ENCODE measurements around the gene ATXN3L.
A peak's percentile ranks its signal among the peaks of the same experiment; 100 is the strongest.

Gene ATXN3L

GRCh38 chrX:13295841-13296240 lies 24.0 kb downstream of the ATXN3L start (continued):
- TF ChIP-seq KLF1 (tag by site-specific recombination; IDR thresholded peaks at IDR 0.05) (no peak), ZNF621 (tag by site-specific recombination; IDR thresholded peaks at IDR 0.05) (no peak), ZBTB7A (tag by site-specific recombination; IDR thresholded peaks at IDR 0.05; ENCODE audit: low read depth) (no peak)
- TF ChIP-seq, protein P1, sequence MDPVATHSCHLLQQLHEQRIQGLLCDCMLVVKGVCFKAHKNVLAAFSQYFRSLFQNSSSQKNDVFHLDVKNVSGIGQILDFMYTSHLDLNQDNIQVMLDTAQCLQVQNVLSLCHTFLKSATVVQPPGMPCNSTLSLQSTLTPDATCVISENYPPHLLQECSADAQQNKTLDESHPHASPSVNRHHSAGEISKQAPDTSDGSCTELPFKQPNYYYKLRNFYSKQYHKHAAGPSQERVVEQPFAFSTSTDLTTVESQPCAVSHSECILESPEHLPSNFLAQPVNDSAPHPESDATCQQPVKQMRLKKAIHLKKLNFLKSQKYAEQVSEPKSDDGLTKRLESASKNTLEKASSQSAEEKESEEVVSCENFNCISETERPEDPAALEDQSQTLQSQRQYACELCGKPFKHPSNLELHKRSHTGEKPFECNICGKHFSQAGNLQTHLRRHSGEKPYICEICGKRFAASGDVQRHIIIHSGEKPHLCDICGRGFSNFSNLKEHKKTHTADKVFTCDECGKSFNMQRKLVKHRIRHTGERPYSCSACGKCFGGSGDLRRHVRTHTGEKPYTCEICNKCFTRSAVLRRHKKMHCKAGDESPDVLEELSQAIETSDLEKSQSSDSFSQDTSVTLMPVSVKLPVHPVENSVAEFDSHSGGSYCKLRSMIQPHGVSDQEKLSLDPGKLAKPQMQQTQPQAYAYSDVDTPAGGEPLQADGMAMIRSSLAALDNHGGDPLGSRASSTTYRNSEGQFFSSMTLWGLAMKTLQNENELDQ (tag by site-specific recombination; IDR thresholded peaks at IDR 0.05; ENCODE audit: low read depth) = no peak

DNA sequence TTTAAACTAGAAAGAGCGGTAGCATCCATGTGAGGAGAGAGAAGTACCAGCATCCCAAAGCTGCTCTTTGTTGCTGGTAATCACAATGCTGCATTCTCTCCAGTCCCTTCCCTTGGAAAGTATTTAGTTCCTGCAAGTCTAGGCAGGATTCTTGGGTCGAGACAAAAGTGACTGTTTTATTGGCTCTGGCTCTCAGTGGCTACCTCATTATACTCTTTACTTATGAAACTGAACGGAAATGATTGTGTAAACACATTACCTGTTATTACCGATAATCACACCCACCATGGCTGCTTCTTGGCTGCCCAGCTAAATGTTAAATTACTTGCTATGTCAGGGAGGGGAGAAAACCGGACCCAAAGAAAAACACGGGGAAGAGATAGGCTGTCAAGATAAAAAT lies 26.2 kb downstream of the ATXN3L start:
- Histone ChIP-seq H3K9me3 (ENCODE audit: control insufficient read depth, insufficient read depth, low read depth, low read length) (no peaks in the 10 kb centered on the region), H3K4me3 (ENCODE audit: low read depth, low read length) (no peak overlapping the region), H3K27ac (ENCODE audit: extremely low read depth, low read depth, low read length) (peak overlapping the region; percentile 54), H3K4me1 (ENCODE audit: control insufficient read depth, insufficient read depth, low read length) (peaks cover 22% of the 10 kb centered on the region), H3K36me3 (ENCODE audit: control insufficient read depth in 2 of 2, insufficient read depth in 1 of 2, low read length in 2 of 2) (no peaks in the 10 kb centered on the region)
- ChIA-PET CTCF (no interaction called here), POLR2A (no interaction called here)
- TF ChIP-seq, protein P2, sequence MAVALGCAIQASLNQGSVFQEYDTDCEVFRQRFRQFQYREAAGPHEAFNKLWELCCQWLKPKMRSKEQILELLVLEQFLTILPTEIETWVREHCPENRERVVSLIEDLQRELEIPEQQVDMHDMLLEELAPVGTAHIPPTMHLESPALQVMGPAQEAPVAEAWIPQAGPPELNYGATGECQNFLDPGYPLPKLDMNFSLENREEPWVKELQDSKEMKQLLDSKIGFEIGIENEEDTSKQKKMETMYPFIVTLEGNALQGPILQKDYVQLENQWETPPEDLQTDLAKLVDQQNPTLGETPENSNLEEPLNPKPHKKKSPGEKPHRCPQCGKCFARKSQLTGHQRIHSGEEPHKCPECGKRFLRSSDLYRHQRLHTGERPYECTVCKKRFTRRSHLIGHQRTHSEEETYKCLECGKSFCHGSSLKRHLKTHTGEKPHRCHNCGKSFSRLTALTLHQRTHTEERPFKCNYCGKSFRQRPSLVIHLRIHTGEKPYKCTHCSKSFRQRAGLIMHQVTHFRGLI (tag by site-specific recombination; IDR thresholded peaks at IDR 0.05) = no peak
- TF ChIP-seq AEBP2 (tag by site-specific recombination; IDR thresholded peaks at IDR 0.05; ENCODE audit: borderline replicate concordance) = no peak
- TF ChIP-seq ZNF23 (tag by site-specific recombination; IDR thresholded peaks at IDR 0.05; ENCODE audit: borderline replicate concordance) = no peak
- no peak for TF ChIP-seq ZNF433 (tag by site-specific recombination; IDR thresholded peaks at IDR 0.05; ENCODE audit: low read depth)
- no peak for TF ChIP-seq ZNF560 (tag by site-specific recombination; IDR thresholded peaks at IDR 0.05; ENCODE audit: borderline replicate concordance)
- TF ChIP-seq ZNF132 (tag by site-specific recombination; IDR thresholded peaks at IDR 0.05; ENCODE audit: borderline replicate concordance) = no peak
- peak; percentile 89 for TF ChIP-seq FEZF1 (tag by site-specific recombination; IDR thresholded peaks at IDR 0.05)
- TF ChIP-seq KLF7 (tag by site-specific recombination; IDR thresholded peaks at IDR 0.05; ENCODE audit: borderline replicate concordance) = no peak
- TF ChIP-seq ZNF837 (tag by site-specific recombination; IDR thresholded peaks at IDR 0.05) = no peak
- no peak for TF ChIP-seq ZNF366 (tag by site-specific recombination; conservative IDR thresholded peaks at IDR 0.05)
- no peak for TF ChIP-seq ZNF211 (tag by site-specific recombination; IDR thresholded peaks at IDR 0.05; ENCODE audit: low read depth)
- TF ChIP-seq ZNF146 (tag by site-specific recombination; IDR thresholded peaks at IDR 0.05) = no peak
- peak; percentile 99 for TF ChIP-seq TRIM28 (IDR thresholded peaks at IDR 0.05; ENCODE audit: borderline replicate concordance, low read length)
- no peak for TF ChIP-seq ZNF473 (tag by site-specific recombination; IDR thresholded peaks at IDR 0.05)
- TF ChIP-seq ZNF426 (tag by site-specific recombination; IDR thresholded peaks at IDR 0.05) = no peak
- TF ChIP-seq ZNF248 (tag by site-specific recombination; IDR thresholded peaks at IDR 0.05) = no peak
- no peak for TF ChIP-seq ZSCAN30 (tag by site-specific recombination; IDR thresholded peaks at IDR 0.05)
- no peak for TF ChIP-seq ZNF175 (tag by site-specific recombination; IDR thresholded peaks at IDR 0.05)
- no peak for TF ChIP-seq ZNF777 (tag by site-specific recombination; IDR thresholded peaks at IDR 0.05; ENCODE audit: borderline replicate concordance)
- TF ChIP-seq KLF1 (tag by site-specific recombination; IDR thresholded peaks at IDR 0.05) = no peak
- TF ChIP-seq ZFP37 (tag by site-specific recombination; IDR thresholded peaks at IDR 0.05) = no peak
- no peak for TF ChIP-seq BCL11B (tag by site-specific recombination; IDR thresholded peaks at IDR 0.05; ENCODE audit: low read depth)
- TF ChIP-seq, protein P3, sequence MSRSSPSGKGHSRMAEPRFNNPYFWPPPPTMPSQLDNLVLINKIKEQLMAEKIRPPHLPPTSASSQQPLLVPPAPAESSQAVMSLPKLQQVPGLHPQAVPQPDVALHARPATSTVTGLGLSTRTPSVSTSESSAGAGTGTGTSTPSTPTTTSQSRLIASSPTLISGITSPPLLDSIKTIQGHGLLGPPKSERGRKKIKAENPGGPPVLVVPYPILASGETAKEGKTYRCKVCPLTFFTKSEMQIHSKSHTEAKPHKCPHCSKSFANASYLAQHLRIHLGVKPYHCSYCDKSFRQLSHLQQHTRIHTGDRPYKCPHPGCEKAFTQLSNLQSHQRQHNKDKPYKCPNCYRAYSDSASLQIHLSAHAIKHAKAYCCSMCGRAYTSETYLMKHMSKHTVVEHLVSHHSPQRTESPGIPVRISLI (tag by site-specific recombination; IDR thresholded peaks at IDR 0.05) = no peak
- no peak for TF ChIP-seq ZNF341 (tag by site-specific recombination; IDR thresholded peaks at IDR 0.05; ENCODE audit: low read depth)
- TF ChIP-seq, protein P4, sequence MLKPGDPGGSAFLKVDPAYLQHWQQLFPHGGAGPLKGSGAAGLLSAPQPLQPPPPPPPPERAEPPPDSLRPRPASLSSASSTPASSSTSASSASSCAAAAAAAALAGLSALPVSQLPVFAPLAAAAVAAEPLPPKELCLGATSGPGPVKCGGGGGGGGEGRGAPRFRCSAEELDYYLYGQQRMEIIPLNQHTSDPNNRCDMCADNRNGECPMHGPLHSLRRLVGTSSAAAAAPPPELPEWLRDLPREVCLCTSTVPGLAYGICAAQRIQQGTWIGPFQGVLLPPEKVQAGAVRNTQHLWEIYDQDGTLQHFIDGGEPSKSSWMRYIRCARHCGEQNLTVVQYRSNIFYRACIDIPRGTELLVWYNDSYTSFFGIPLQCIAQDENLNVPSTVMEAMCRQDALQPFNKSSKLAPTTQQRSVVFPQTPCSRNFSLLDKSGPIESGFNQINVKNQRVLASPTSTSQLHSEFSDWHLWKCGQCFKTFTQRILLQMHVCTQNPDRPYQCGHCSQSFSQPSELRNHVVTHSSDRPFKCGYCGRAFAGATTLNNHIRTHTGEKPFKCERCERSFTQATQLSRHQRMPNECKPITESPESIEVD (tag by site-specific recombination; IDR thresholded peaks at IDR 0.05) = peak; percentile 41
- peak; percentile 70; the same call in 1 of the 2 replicates for TF ChIP-seq ZNF843 (tag by site-specific recombination; IDR thresholded peaks at IDR 0.05)
- TF ChIP-seq ZNF302 (tag by site-specific recombination; IDR thresholded peaks at IDR 0.05; ENCODE audit: low read depth) = no peak
- no peak for TF ChIP-seq ZFHX2 (tag by site-specific recombination; conservative IDR thresholded peaks at IDR 0.05)

All from HEK293 (cell line).